GM18951 (cell line): ENCODE data around the gene OR52B4.
"Not testable (repeated sequence)": the region's sequence is repeated elsewhere in the genome, so short reads cannot be mapped to it uniquely, and the experiment has no call there.

Experiments used
- POLR2A ChIP-seq: IDR thresholded peaks from 4 replicates; pipeline ENCODE4 v1.6.1; 2011; ENCODE audit warnings: mild to moderate bottlenecking; ENCODE audit not compliant: insufficient read length, insufficient read depth; ENCODE audit errors: extremely low read depth
- in situ Hi-C: fragments of 300-500 bp; cut with MboI; formaldehyde crosslinking; loops from one replicate; pipeline ENCODE4 v1.12.0; 2022; ENCODE audit warnings: low sequenced_read_pairs, mixed read lengths, inconsistent platforms; ENCODE audit not compliant: unreplicated experiment

OR52B4 gene

DNA sequence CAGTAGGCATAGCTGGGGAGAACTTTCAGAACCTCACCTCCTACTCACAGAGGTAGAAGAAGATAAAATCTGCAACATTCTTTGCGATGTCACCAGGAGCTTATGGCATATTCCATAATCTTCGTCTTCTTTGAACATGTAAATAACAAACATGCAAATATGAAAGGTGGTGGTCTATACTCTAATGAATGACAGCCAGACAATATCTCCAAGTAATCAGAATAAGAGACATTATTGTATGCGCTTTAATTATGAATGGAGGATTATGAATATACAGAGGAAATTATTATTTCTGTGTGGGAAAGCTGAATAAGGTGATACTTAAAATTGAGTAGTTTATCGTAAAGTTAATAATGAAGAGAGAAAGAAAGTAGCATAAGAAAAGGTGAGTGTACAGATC, at the start of gene OR52B4:
Gene OR52B4, minus strand, starts transcription at position 101 of the 400 bp plus-strand sequence. Its CDS starts 91 bp downstream, at position 10.
- in situ Hi-C loops = no loop called here
- TF ChIP-seq POLR2A = no peak

DNA sequence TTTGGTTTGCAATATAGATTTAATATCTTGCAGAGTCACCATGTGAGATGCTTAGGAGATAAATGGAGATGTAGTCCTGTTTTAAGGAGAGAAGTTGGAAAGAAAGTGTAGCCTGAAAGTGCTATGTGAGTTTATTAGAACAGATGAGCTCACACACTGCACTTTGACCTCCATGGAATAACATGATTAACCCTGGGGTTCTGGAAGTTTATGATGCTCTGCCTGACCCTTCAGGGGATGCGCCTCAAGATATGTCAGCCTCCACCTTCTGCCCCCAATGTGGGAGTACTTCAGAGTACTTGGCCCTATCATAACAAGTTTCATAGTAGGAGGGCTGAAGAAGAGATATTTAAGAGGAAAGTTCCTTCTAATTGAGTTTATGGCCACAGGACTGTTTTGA, 48.6 kb upstream of the OR52B4 start:
- in situ Hi-C loops = no loop called here
- TF ChIP-seq POLR2A = no peak

DNA sequence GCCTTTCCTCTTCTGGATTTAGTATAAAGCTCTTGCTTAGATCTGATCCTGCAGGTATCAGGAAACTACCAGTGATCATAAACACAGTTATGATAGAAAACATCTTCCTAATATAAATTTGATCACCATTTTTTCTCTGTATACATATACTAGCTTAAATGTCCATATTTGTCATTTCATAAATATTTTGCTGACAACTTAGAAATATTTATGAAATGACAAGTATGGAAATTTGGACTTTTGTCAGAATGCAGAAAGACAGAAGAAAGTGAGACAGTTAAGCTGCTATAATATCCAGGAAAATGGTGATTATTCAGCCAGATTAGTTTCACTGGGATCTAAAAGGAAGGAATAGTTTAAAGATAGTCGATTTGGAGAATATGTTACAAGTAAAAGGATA, 48.1 kb upstream of the OR52B4 start:
- TF ChIP-seq POLR2A = no peak
- in situ Hi-C loops = no loop called here

DNA sequence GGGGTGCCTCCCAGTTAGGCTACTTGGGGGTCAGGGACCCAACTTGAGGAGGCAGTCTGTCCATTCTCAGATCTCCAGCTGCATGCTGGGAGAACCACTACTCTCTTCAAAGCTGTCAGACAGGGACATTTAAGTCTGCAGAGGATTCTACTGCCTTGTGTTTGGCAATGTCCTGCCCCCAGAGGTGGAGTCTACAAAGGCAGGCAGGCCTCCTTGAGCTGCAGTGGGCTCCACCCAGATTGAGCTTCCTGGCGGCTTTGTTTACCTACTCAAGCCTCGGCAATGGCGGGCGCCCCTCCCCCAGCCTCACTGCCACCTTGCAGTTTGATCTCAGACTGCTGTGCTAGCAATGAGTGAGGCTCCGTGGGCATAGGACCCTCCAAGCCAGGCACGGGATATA, 38.0 kb upstream of the OR52B4 start:
- in situ Hi-C loops = not testable (repeated sequence)

- TF ChIP-seq POLR2A = no peak
- in situ Hi-C loops = no loop called here
These were observed 25.7 kb upstream of the OR52B4 start for GRCh38 chr11:4393858-4394223.

GRCh38 chr11:4393209-4393857, 25.1 kb upstream of the OR52B4 start, which contains the start of gene TRIM21:
Gene TRIM21, minus strand, starts transcription at chr11:4393702. Its CDS starts 3,293 bp downstream, at chr11:4390409.
- in situ Hi-C loops = no loop called here
- peak; percentile 69 for TF ChIP-seq POLR2A

GRCh38 chr11:4388221-4388620, 20.0 kb upstream of the OR52B4 start:
- no peak for TF ChIP-seq POLR2A
- in situ Hi-C loops = no loop called here

DNA sequence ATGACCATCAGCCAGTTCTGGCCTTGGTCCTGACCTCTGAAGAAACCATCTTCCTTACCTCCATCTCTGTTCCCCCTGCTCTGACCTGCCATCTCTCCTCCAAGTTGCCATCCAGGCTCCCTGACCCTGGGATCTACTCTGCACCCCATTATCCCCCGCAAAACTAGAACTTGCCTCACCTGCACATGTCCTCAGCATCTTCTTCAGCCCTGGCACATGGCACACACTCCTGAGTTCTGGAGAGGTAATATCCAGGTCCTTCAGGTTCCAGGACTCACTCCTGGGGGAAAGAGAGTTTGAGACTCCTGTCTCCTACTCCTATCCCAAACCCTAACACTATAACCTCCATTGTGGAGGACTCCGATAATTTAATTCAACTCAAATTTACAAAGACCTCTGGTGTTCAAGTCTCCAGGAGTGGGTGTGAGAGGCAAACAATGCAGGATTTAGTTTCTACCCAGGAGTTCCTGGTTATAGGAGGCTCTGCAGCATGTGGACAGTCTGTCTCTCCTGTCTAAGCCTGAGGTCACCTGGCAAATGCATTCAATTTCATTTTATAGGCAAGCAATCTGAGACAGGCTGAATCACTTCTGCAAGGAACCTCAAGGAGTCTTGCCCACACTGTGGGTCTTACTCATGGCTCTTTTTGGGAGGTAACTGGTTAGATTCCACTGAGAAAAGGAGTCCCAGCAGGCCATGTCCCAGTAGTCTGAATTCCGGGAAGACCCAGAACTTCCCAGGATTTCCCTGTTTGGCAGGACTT, 18.0 kb upstream of the OR52B4 start:
- TF ChIP-seq POLR2A = no peak
- in situ Hi-C loops = no loop called here

DNA sequence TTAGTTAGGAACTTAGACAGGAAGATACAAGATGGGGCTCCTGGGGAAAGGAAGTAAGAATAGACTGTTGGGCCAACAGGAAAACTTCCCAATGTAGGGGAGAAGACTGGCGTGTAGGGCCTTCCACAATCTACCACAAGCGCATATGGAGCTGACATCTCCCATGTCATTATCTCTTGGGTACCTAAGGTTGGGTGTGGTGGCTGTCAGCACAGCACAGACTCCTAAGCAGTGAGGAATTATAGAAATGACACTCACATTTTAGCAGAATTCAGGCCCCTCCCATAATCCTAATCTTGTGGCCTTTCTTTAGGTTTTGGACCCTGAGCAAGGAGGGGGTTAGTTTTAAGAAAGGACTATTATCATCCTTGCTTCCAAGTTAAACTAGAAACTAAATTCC, 13.7 kb upstream of the OR52B4 start:
- in situ Hi-C loops = no loop called here
- TF ChIP-seq POLR2A = no peak

- in situ Hi-C loops = no loop called here
- TF ChIP-seq POLR2A = no peak
These were observed 7.4 kb upstream of the OR52B4 start for GRCh38 chr11:4375431-4376140.

DNA sequence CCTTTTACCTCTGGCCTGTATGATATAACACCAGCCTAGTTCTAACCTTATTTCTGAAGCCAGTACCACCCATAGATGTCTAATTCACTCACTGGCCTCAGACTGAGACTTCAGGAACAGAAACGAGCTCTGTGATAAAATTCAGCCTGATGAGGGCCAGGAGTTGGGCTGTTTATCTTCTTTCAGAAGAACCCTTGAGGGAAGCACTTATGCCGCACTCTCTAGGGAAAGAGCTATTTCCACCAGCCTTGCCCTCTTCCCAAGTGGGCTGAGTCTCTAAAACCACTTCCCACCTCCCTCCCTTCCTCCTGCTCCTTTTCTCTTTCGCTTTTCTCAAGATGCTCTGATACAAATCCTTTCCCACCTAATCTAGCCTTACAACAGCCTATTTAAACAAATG, 2.0 kb upstream of the OR52B4 start:
- in situ Hi-C loops = no loop called here
- TF ChIP-seq POLR2A = no peak

GRCh38 chr11:4348142-4348541, 20.0 kb downstream of the OR52B4 start:
- in situ Hi-C loops = loop anchor here (10.0 kb wide), 1 partner anchor 73 kb away; a partner anchor contains a TSS

DNA sequence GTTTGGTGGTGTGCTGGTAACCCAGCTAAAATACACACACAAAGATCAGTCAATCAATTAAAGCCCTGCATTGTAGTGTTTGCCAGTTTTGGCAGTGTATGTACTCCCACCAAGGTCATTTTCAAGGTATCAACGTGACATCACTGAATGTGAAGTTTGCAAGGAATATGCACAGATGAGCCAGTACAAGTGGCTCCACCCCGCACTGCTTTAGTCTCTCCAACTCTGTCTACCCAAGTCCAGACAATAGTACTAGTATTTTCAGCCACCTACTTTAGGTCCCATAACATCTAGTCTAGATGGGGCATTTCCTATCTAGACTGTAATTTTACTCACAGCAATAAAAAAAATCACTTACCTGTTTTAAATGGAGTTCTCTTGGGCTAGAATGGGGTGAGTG, 22.8 kb downstream of the OR52B4 start:
- in situ Hi-C loops = loop anchor here (10.0 kb wide), 1 partner anchor 71 kb away; a partner anchor contains a TSS

- in situ Hi-C loops = not testable (repeated sequence)
These were observed 33.8 kb downstream of the OR52B4 start for GRCh38 chr11:4334356-4334755.
